Stomach (tissue), 9 donors: ENCODE data around the gene LMBR1L. TPM values are rescaled to one million over a fixed set of nuclear protein-coding genes. Genes with fewer than 3 reads are reported as not detected.

Experiments used
- DNase-seq, 2 donors: peaks; one replicate each; pipeline versions ENCODE4 v3.0.0 to v3.0.0-alpha.2; 2013 to 2019
- H3K27ac ChIP-seq, 5 donors: fragments of 200-600 bp in 4 of 5; sonication (generic) in 4 of 5; one replicate each; pipeline ENCODE4 v1.5.1; 2013 to 2019; ENCODE audit warnings: mild to moderate bottlenecking in 1 of 5, moderate library complexity in 1 of 5
- H3K27me3 ChIP-seq, 3 donors: fragments of 200-600 bp; sonication (generic); one replicate each; pipeline ENCODE4 v1.5.1; 2017 to 2019; ENCODE audit warnings: mixed run types in 1 of 3
- H3K36me3 ChIP-seq, 4 donors: fragments of 200-600 bp; sonication (generic); 1 replicate in 3 of 4; 2 replicates in 1 of 4; pipeline ENCODE4 v1.5.1; 2016 to 2019
- H3K4me1 ChIP-seq, 4 donors: fragments of 200-600 bp; sonication (generic); one replicate each; pipeline ENCODE4 v1.5.1; 2016 to 2019
- H3K4me3 ChIP-seq, 4 donors: fragments of 200-600 bp; sonication (generic) in 3 of 4; one replicate each; pipeline ENCODE4 v1.5.1; 2016 to 2019; ENCODE audit warnings: mild to moderate bottlenecking in 1 of 4
- H3K9me3 ChIP-seq, 4 donors: fragments of 200-600 bp; sonication (generic); one replicate each; pipeline ENCODE4 v1.5.1; 2016 to 2019
- EP300 ChIP-seq: sonication (generic); formaldehyde crosslinking; IDR thresholded peaks from one replicate; pipeline ENCODE4 v1.6.1; 2017; ENCODE audit warnings: antibody characterized with exemption
- POLR2A ChIP-seq, 4 donors: fragments of 450-650 bp; IDR thresholded peaks; one replicate each; pipeline ENCODE4 v1.6.1; 2016; ENCODE audit warnings: antibody characterized with exemption in 4 of 4, control low read depth in 2 of 4, mild to moderate bottlenecking in 1 of 4, moderate library complexity in 1 of 4
- POLR2AphosphoS5 ChIP-seq, 3 donors: sonication (generic); formaldehyde crosslinking; IDR thresholded peaks; one replicate each; pipeline ENCODE4 v1.6.1; 2016; ENCODE audit warnings: antibody characterized with exemption in 3 of 3
- WGBS, 5 donors: extraction: QIAGEN DNeasy Blood & Tissue Kit in 3 of 5; methylation state at CpG; one replicate each; pipeline versions ENCODE4 v1.1.5 to v1.1.7; 2013 to 2018; 5-methylcytosine and 5-hydroxymethylcytosine counted together
- intact Hi-C: fragments of 100-400 bp; cut with DNase I; formaldehyde crosslinking; loops from one replicate; pipeline ENCODE4 v1.15.1; 2023; ENCODE audit warnings: low total_unique reads
- polyA plus RNA-seq, 3 donors: library from polyadenylated mRNA; stranded (reverse); fragments of 200-250 nt; gene quantifications; one replicate each; pipeline ENCODE4 v1.2.3, GENCODE V29; 2013
- total RNA-seq, 5 donors: library from RNA; depleted of rRNA; stranded (reverse); fragments of >200 nt; gene quantifications; one replicate each; pipeline versions ENCODE4 v1.1.0 to v1.2.3, GENCODE V29; 2014 to 2016
- TF ChIP-seq, protein P1 (sequence below), 7 experiments: fragments of 450-650 bp in 4 of 7; fragments of 200-600 bp in 3 of 7; sonication (generic) in 3 of 7; IDR thresholded peaks; one replicate each; pipeline ENCODE4 v1.5.1; 2016 to 2019; ENCODE audit warnings: antibody characterized with exemption in 7 of 7, control low read depth in 2 of 7, mild to moderate bottlenecking in 1 of 7
- donor health status: healthy with polysubstance abuse.
- donor health status: Bipolar disorder and iron deficiency.
- donor health status: healthy.

Gene LMBR1L
- total and polyA plus RNA-seq, 8 donors: 6.8 to 61.4 (median 30.1) TPM

DNA sequence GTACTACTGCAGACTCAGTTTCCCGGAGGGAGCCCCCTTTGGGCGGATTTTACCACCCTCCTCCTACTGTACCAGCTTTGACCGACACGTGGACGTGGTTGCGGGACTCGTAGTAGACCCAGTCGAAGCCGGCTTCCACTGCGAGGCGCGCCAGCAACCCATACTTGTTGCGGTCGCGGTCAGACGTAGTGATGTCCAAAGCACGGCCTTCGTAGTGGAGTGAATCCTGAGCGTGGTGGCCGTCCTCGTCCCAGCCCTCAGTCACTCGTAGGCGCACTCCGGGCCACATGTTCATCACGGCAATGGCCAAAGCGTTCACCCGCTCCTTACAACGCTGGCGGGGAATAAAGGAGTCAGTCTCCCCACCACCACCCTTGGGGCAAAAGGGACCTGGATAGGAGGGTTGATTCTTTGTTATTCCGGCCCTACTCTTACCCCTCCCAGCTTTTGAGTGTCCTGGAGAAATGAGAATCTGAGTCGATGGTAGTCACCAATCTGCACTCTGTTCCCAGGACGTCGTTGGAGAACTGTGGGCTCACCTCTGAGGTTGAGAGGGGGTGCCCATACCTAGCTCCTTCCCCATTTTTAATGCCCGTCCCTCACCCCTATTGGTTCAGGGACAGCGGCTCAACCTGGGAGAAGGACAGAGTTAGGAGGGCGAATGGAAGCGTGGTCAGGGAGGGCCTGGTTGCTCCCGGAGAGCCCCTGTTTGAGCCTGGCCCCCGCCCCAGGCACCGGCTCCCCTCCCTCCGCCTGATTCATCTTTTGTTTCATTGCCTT lies 19.4 kb downstream of the LMBR1L start:
- Histone ChIP-seq H3K9me3 (no peaks in the 10 kb centered on the region), H3K27ac (no peak overlapping the region), H3K4me3 (peak overlapping the region in 3 of 4 donors; percentile 18 to 33 (median 23)), H3K27me3 (peaks cover 30 to 70% (median 61%) of the 10 kb centered on the region in 3 donors), H3K4me1 (peaks cover 43 to 73% (median 64%) of the 10 kb centered on the region in 4 donors), H3K36me3 (no peaks in the 10 kb centered on the region)
- WGBS, 5 donors: 18 to 39% (median 24%) methylated on average over 20 to 41 of the region's 41 CpGs
- no peak for DNase-seq
- TF ChIP-seq EP300 (no peak), POLR2A (IDR thresholded peaks at IDR 0.05) (no peak), POLR2AphosphoS5 (IDR thresholded peaks at IDR 0.05) (no peak)
- TF ChIP-seq, protein P1, sequence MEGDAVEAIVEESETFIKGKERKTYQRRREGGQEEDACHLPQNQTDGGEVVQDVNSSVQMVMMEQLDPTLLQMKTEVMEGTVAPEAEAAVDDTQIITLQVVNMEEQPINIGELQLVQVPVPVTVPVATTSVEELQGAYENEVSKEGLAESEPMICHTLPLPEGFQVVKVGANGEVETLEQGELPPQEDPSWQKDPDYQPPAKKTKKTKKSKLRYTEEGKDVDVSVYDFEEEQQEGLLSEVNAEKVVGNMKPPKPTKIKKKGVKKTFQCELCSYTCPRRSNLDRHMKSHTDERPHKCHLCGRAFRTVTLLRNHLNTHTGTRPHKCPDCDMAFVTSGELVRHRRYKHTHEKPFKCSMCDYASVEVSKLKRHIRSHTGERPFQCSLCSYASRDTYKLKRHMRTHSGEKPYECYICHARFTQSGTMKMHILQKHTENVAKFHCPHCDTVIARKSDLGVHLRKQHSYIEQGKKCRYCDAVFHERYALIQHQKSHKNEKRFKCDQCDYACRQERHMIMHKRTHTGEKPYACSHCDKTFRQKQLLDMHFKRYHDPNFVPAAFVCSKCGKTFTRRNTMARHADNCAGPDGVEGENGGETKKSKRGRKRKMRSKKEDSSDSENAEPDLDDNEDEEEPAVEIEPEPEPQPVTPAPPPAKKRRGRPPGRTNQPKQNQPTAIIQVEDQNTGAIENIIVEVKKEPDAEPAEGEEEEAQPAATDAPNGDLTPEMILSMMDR (IDR thresholded peaks at IDR 0.05): no peak
- intact Hi-C loops: no loop called here

DNA sequence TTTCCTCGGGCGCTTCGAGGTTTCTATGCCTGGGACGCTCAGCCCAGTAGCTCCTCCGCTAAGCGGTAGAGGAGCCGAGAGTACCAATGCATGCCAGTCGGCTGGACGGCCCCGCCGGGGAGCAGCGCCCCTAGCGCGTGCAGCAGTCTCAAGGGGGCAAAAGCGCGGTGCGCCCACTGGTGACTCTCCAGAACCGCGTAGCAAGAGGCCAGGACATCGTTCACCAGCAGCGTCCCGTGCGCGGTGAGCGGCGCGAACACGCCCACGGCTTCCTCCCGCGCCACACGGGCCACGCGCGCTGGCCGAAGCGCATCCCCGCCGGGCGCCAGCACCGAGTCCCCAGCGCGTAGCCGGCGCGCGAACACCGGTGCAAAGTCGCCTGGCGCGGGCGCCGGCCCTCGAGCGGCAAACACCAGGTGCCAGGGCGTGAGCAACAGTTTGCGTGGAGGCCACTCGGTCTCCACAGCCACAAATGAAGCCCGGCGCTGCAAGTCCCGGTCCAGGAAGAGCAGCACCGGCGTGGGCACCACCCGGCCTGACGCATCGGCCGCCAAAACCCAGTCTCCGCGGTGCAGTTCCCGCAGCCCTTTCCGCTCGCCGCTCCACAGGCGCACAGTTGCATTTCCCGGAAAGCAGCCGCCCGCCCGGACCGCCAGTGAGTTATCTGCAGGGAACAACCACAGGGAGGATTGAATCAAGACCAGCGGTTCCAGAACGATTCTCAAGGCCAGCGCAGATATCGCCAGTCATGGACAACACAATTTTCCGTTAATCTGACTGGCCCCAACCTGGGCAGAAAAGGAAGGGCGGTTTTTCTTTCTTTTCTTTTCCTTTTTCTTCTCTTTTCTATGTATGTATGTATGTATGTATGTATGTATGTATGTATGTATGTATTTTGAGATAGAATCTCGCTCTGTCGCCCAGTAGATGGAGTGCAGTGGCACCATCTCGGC lies 20.6 kb downstream of the LMBR1L start:
- Histone ChIP-seq H3K27me3 (peaks cover 30 to 68% (median 61%) of the 10 kb centered on the region in 3 donors), H3K36me3 (no peaks in the 10 kb centered on the region), H3K9me3 (no peaks in the 10 kb centered on the region), H3K27ac (peak overlapping the region in 1 of 5 donors; percentile 14), H3K4me3 (peak overlapping the region; percentile 29 to 55 (median 38)), H3K4me1 (peaks cover 43 to 72% (median 64%) of the 10 kb centered on the region in 4 donors)
- intact Hi-C loops: no loop called here
- TF ChIP-seq EP300: no peak
- TF ChIP-seq, protein P1 (IDR thresholded peaks at IDR 0.05): peak in 1 of 7 experiments; percentile 9
- DNase-seq: peak; percentile 31 to 77
- WGBS, 5 donors: 3 to 15% (median 3%) methylated on average over 29 to 88 of the region's 88 CpGs

DNA sequence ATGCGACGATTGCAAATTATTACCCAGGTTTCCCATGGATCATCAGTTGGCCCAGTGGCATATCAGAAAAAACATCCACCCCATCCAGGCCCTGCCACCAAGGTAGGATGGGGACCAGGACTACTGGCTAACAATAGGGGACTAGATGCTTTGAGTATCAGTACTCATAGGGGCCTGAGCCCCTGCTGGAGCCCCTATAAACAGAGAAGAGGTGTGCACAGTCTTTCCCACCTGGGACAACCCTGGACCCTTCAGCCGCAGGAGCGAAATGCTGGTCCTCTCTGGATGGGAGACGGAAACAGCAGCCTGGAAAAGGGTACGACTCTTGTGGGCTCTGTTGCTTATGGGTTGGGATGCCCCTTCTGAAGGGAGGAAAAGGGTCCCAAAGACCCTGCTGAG lies 21.7 kb downstream of the LMBR1L start:
- peaks cover 25 to 57% (median 51%) of the 10 kb centered on the region in 3 donors for H3K27me3 ChIP-seq
- no peak for DNase-seq
- WGBS, 5 donors: 49 to 56% (median 52%) methylated on average over 4 to 6 of the region's 6 CpGs
- H3K4me3 ChIP-seq: no peak overlapping the region
- no peaks in the 10 kb centered on the region for H3K36me3 ChIP-seq
- H3K27ac ChIP-seq: no peak overlapping the region
- TF ChIP-seq POLR2AphosphoS5 (IDR thresholded peaks at IDR 0.05) (no peak), POLR2A (IDR thresholded peaks at IDR 0.05) (no peak), EP300 (no peak)
- TF ChIP-seq, protein P1 (IDR thresholded peaks at IDR 0.05): no peak
- peaks cover 36 to 60% (median 54%) of the 10 kb centered on the region in 4 donors for H3K4me1 ChIP-seq
- H3K9me3 ChIP-seq: no peaks in the 10 kb centered on the region
- intact Hi-C loops: no loop called here
